Activated effector memory CD4-positive, alpha-beta T cell treated with anti-CD3 and anti-CD28 coated beads, Interleukin-2, amount 50 U/mL, for 16 hours (primary cell): ENCODE data around the gene SPTBN4.
"Not testable (repeated sequence)": the region's sequence is repeated elsewhere in the genome, so short reads cannot be mapped to it uniquely, and the experiment has no call there.

Source experiments
- DNase-seq: peaks from one replicate; pipeline ENCODE4 v3.0.0-alpha.2; 2020

Gene SPTBN4

GRCh38 chr19:40534148-40534547, 67.3 kb downstream of the SPTBN4 start:
- DNase-seq = no peak

GRCh38 chr19:40539070-40539469, 72.3 kb downstream of the SPTBN4 start:
- DNase-seq = no peak

GRCh38 chr19:40542202-40542859, 75.5 kb downstream of the SPTBN4 start:
- DNase-seq = no peak

GRCh38 chr19:40543029-40543597, 76.3 kb downstream of the SPTBN4 start:
- DNase-seq = no peak

- not testable (repeated sequence) for DNase-seq
Measured at GRCh38 chr19:40546153-40546841, 79.5 kb downstream of the SPTBN4 start.

- not testable (repeated sequence) for DNase-seq
Measured at GRCh38 chr19:40547190-40547589, 80.4 kb downstream of the SPTBN4 start.

- no peak for DNase-seq
Measured at GRCh38 chr19:40547836-40548235, 81.0 kb downstream of the SPTBN4 start.

- peak; percentile 90 for DNase-seq
Measured at GRCh38 chr19:40549007-40549708, 82.4 kb downstream of the SPTBN4 start.

GRCh38 chr19:40550951-40551350, 84.2 kb downstream of the SPTBN4 start:
- no peak for DNase-seq

GRCh38 chr19:40552848-40553247, 86.0 kb downstream of the SPTBN4 start:
- no peak for DNase-seq

GRCh38 chr19:40553885-40554857, 87.4 kb downstream of the SPTBN4 start:
- no peak for DNase-seq

GRCh38 chr19:40555978-40556689, 89.3 kb downstream of the SPTBN4 start:
- DNase-seq = no peak

GRCh38 chr19:40556953-40557530, 90.2 kb downstream of the SPTBN4 start:
- no peak for DNase-seq

- no peak for DNase-seq
Measured at GRCh38 chr19:40559394-40559793, 92.6 kb downstream of the SPTBN4 start.

GRCh38 chr19:40560092-40560507, 93.3 kb downstream of the SPTBN4 start:
- no peak for DNase-seq

GRCh38 chr19:40561947-40562346, 95.1 kb downstream of the SPTBN4 start:
- no peak for DNase-seq

GRCh38 chr19:40564535-40564934, 97.7 kb downstream of the SPTBN4 start:
- DNase-seq = not testable (repeated sequence)

GRCh38 chr19:40565355-40565754, 98.6 kb downstream of the SPTBN4 start:
- DNase-seq = no peak

- DNase-seq = no peak
Measured at GRCh38 chr19:40565910-40566495, 99.2 kb downstream of the SPTBN4 start.

GRCh38 chr19:40567040-40567749, 100.4 kb downstream of the SPTBN4 start:
- no peak for DNase-seq
